Measurements from ENCODE around the gene TRIP13. TPM values are rescaled to one million over a fixed set of nuclear protein-coding genes. Genes with fewer than 3 reads are reported as not detected.
"Not testable (repeated sequence)": the region's sequence is repeated elsewhere in the genome, so short reads cannot be mapped to it uniquely, and the experiment has no call there.

TRIP13 gene
- total RNA-seq, 1 donor from 2014 or later, result 11.9 TPM

DNA sequence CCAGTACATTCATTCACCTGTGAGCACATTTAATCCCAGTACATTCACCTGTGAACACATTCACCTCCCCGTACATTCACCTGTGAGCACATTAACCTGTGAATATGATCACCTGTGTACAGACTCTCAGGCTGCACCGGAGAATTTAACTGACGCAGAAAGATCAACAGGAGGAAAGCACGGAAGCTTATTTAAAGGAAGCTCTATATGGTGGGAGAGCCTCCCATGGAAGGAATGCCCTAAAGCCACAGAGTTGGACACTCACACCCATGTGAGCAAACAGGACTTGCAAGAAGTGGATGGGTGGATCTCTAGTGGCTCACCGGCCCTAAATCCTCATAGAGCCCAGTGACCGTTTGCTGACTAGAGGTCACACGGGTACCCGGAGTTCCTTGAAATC is 38.2 kb downstream of the TRIP13 start:
- no peaks in the 10 kb centered on the region for H3K36me3 Mint-ChIP-seq (ENCODE audit: insufficient read depth)
- H3K27me3 Mint-ChIP-seq, result peaks cover 57% of the 10 kb centered on the region
- H3K4me1 Mint-ChIP-seq (ENCODE audit: low read depth), result peaks cover 1% of the 10 kb centered on the region
- TF ChIP-seq, protein P1, sequence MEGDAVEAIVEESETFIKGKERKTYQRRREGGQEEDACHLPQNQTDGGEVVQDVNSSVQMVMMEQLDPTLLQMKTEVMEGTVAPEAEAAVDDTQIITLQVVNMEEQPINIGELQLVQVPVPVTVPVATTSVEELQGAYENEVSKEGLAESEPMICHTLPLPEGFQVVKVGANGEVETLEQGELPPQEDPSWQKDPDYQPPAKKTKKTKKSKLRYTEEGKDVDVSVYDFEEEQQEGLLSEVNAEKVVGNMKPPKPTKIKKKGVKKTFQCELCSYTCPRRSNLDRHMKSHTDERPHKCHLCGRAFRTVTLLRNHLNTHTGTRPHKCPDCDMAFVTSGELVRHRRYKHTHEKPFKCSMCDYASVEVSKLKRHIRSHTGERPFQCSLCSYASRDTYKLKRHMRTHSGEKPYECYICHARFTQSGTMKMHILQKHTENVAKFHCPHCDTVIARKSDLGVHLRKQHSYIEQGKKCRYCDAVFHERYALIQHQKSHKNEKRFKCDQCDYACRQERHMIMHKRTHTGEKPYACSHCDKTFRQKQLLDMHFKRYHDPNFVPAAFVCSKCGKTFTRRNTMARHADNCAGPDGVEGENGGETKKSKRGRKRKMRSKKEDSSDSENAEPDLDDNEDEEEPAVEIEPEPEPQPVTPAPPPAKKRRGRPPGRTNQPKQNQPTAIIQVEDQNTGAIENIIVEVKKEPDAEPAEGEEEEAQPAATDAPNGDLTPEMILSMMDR (IDR thresholded peaks at IDR 0.05; ENCODE audit: unreplicated experiment), result no peak
- no peak for DNase-seq (ENCODE audit: low spot score, unreplicated experiment)
- H3K4me3 Mint-ChIP-seq (ENCODE audit: low read depth), result no peak overlapping the region
- no peaks in the 10 kb centered on the region for H3K9me3 Mint-ChIP-seq (ENCODE audit: low read depth)
- no peak overlapping the region for H3K27ac Mint-ChIP-seq

DNA sequence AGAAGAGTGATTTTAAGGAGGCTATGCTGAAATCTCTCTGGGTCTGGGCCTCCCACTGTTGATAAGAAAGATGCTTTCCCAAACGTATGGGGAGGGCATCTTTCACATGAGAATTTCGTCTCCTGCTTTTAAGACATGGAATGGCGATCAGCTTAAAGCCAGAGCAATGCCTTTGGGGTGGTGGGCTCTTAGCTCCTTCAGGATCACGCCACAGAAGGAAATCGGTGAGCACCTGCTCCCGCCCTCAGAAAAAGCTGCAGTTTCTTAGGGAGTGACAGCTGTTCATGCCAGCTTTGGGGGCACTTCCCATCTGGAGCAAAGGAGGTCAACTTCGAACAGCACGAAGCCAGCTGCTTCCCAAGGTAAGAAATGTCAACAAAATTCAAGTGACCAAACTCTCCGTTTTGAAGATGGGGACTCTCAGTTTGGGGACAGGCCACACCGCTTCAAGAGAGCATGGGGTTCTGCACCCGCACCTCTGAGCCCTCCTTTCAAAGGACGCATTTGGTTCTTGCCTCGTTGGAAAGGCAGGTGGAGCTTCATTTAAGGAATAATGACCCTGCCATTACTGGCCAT is 39.0 kb downstream of the TRIP13 start:
- no peaks in the 10 kb centered on the region for H3K9me3 Mint-ChIP-seq (ENCODE audit: low read depth)
- TF ChIP-seq, protein P1 (IDR thresholded peaks at IDR 0.05; ENCODE audit: unreplicated experiment), result no peak
- no peaks in the 10 kb centered on the region for H3K4me1 Mint-ChIP-seq (ENCODE audit: low read depth)
- no peak overlapping the region for H3K27ac Mint-ChIP-seq
- peaks cover 55% of the 10 kb centered on the region for H3K27me3 Mint-ChIP-seq
- no peak overlapping the region for H3K4me3 Mint-ChIP-seq (ENCODE audit: low read depth)
- H3K36me3 Mint-ChIP-seq (ENCODE audit: insufficient read depth), result no peaks in the 10 kb centered on the region
- DNase-seq (ENCODE audit: low spot score, unreplicated experiment), result no peak

DNA sequence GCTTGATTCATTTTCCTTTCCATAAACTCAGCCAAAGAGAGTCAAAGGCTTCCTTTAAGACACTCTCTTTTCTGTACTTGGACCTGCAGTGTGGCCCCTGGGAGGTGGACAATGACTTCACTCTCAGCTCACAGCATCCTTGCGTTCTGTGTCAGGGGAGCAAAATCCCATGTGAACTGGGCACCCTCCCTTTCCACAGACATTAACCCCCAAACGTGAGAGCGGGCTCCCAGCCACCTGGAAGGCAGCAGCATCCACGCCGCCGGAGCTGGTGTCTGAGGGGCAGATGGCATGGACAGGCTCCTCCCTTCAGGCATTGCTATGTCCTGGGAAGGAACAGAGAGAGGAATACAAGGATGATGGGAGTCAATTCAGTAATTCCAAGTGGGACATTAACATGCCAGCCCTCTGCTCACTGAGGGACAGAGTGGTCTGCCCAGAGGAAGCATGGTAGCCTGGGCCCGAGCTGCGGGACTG is 39.5 kb downstream of the TRIP13 start:
- H3K27ac Mint-ChIP-seq, result no peak overlapping the region
- no peaks in the 10 kb centered on the region for H3K4me1 Mint-ChIP-seq (ENCODE audit: low read depth)
- no peak overlapping the region for H3K4me3 Mint-ChIP-seq (ENCODE audit: low read depth)
- H3K9me3 Mint-ChIP-seq (ENCODE audit: low read depth), result no peaks in the 10 kb centered on the region
- DNase-seq (ENCODE audit: low spot score, unreplicated experiment), result no peak
- no peaks in the 10 kb centered on the region for H3K36me3 Mint-ChIP-seq (ENCODE audit: insufficient read depth)
- TF ChIP-seq, protein P1 (IDR thresholded peaks at IDR 0.05; ENCODE audit: unreplicated experiment), result no peak
- H3K27me3 Mint-ChIP-seq, result peaks cover 57% of the 10 kb centered on the region

DNA sequence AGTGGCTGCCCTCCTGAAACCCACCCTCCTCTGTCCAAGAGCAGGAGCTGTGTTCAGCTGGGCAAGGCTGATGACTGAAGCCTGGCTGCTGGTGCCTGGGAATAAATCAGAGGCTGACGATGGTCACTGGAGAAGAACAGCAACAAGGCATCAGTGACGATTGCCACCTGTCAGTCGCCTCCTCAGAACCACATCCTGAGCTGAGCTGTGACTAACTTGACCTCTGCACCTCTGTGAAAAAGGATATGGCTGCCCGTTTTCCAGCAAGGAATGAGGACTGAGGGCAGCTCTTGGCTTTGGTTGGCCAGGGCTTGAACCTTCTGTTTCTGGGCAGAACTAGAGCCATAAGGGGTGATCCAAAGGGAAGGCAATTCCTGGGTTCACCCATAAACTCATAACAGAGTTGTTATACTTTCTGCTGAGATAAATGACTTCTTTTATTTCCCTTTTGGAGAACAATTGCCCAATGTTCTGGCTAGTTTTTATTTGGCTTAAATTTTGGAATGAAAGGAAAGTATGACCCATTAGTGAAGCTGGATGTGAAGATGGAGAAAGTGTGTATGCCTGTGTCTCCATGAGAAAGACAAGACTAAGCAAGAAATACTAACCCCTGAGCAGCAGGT is 40.1 kb downstream of the TRIP13 start:
- Mint-ChIP-seq H3K4me3 (ENCODE audit: low read depth) (no peak overlapping the region), H3K27ac (no peak overlapping the region), H3K9me3 (ENCODE audit: low read depth) (no peaks in the 10 kb centered on the region), H3K4me1 (ENCODE audit: low read depth) (no peaks in the 10 kb centered on the region), H3K27me3 (peaks cover 52% of the 10 kb centered on the region), H3K36me3 (ENCODE audit: insufficient read depth) (no peaks in the 10 kb centered on the region)
- TF ChIP-seq, protein P1 (IDR thresholded peaks at IDR 0.05; ENCODE audit: unreplicated experiment), result no peak
- no peak for DNase-seq (ENCODE audit: low spot score, unreplicated experiment)

DNA sequence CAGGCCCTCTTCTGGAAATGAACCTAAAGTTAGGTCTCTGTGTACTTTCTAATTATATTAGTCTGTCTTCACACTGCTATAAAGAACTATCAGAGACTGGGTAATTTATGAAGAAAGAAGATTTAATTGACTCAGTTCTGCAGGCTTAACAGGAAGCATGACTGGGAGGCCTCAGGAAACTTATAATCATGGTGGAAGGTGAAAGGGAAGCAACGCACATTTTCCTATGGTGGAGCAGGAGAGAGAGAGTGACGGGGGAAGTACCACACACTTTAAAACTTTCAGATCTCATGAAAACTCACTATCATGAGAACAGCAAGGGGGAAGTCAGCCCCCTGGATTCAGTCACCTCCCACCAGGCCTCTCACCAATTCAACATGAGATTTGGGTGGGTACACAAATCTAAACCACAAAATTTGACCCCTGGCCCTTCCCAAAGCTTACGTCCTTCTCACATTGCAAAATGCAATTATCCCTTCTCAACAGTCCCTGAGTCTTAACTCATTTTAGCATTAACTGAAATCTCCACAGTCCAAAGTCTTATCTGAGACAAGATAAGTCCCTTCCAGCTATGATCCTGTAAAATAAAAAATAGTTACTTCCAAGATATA is 40.7 kb downstream of the TRIP13 start:
- Mint-ChIP-seq H3K27me3 (peaks cover 48% of the 10 kb centered on the region), H3K4me3 (ENCODE audit: low read depth) (no peak overlapping the region), H3K27ac (no peak overlapping the region), H3K9me3 (ENCODE audit: low read depth) (no peaks in the 10 kb centered on the region), H3K4me1 (ENCODE audit: low read depth) (no peaks in the 10 kb centered on the region), H3K36me3 (ENCODE audit: insufficient read depth) (no peaks in the 10 kb centered on the region)
- TF ChIP-seq, protein P1 (IDR thresholded peaks at IDR 0.05; ENCODE audit: unreplicated experiment), result no peak
- no peak for DNase-seq (ENCODE audit: low spot score, unreplicated experiment)

DNA sequence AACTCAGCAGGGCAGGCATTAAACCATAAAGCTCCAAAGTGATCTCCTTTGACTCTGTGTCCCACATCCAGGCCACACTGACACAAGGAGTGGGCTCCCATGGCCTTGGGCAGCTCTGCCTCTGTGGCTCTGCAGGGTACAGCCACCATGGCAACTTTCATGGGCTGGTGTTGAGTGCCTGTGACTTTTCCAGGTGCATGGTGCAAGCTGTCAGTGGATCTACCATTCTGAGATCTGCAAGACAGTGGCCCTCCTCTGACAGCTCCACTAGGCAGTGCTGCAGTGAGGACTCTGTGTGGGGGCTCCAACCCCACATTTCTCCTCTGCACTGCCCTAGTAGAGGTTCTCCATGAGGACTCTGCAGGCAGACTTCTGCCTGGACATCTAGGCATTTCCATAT is 41.3 kb downstream of the TRIP13 start:
- H3K36me3 Mint-ChIP-seq (ENCODE audit: insufficient read depth); H3K9me3 Mint-ChIP-seq (ENCODE audit: low read depth); H3K27ac Mint-ChIP-seq; DNase-seq (ENCODE audit: low spot score, unreplicated experiment); H3K4me1 Mint-ChIP-seq (ENCODE audit: low read depth); H3K4me3 Mint-ChIP-seq (ENCODE audit: low read depth): not testable (repeated sequence)
- H3K27me3 Mint-ChIP-seq, result peaks cover 47% of the 10 kb centered on the region

DNA sequence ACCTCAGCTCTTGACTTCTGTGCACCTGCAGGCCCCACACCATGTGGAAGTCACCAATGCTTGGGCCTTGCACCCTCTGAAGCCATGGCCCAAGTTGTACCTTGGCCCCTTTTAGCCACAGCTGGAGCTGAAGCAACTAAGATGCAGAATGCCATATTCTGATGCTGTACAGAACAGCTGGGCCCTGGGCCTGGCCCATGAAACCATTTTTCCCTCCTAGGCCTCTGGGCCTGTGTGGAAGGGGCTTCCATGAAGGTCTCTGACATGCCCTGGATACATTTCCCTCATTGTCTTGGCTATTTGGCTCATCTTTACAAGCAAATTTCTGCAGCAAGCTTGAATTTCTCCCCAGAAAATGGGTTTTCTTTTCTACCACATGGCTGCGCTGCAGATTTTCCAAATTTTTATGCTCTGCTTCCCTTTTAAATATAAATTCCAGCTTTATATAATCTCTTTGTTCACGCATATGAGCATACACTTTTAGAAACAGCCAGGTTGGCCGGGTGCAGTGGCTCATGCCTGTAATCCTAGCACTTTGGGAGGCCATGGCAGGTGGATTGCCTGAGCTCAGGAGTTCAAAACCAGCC is 41.8 kb downstream of the TRIP13 start:
- H3K4me1 Mint-ChIP-seq (ENCODE audit: low read depth); H3K36me3 Mint-ChIP-seq (ENCODE audit: insufficient read depth); DNase-seq (ENCODE audit: low spot score, unreplicated experiment); H3K9me3 Mint-ChIP-seq (ENCODE audit: low read depth); H3K4me3 Mint-ChIP-seq (ENCODE audit: low read depth); H3K27ac Mint-ChIP-seq: not testable (repeated sequence)
- peaks cover 45% of the 10 kb centered on the region for H3K27me3 Mint-ChIP-seq

Measured in progenitor cell of endocrine pancreas (in vitro differentiated cells).